Measurements from ENCODE around the gene BCKDK.
"Not testable (repeated sequence)": the region's sequence is repeated elsewhere in the genome, so short reads cannot be mapped to it uniquely, and the experiment has no call there.

BCKDK gene

GRCh38 chr16:31138621-31139578 lies 30.7 kb downstream of the BCKDK start:
- H3K4me3 ChIP-seq (ENCODE audit: low read depth, low read length) = no peak overlapping the region
- no peak for TF ChIP-seq CTCF (IDR thresholded peaks at IDR 0.05; ENCODE audit: insufficient read depth, low read depth, low read length, missing control alignments)
- DNase-seq (ENCODE audit: low read depth) = no peak

- not testable (repeated sequence) for H3K4me3 ChIP-seq (ENCODE audit: low read depth, low read length); DNase-seq (ENCODE audit: low read depth)
Measured at GRCh38 chr16:31141071-31141469, 32.9 kb downstream of the BCKDK start.

GRCh38 chr16:31141489-31142108 lies 33.4 kb downstream of the BCKDK start:
- DNase-seq (ENCODE audit: low read depth) = no peak
- no peak for TF ChIP-seq CTCF (IDR thresholded peaks at IDR 0.05; ENCODE audit: insufficient read depth, low read depth, low read length, missing control alignments)
- peak overlapping the region; percentile 44 for H3K4me3 ChIP-seq (ENCODE audit: low read depth, low read length)

- peak; percentile 93 for TF ChIP-seq CTCF (IDR thresholded peaks at IDR 0.05; ENCODE audit: insufficient read depth, low read depth, low read length, missing control alignments)
Measured at GRCh38 chr16:31142109-31143010, 34.2 kb downstream of the BCKDK start.

GRCh38 chr16:31143011-31143693 lies 35.0 kb downstream of the BCKDK start:
- no peak for DNase-seq (ENCODE audit: low read depth)
- peak overlapping the region; percentile 50; the same call in 1 of the 2 replicates for H3K4me3 ChIP-seq (ENCODE audit: low read depth, low read length)
- TF ChIP-seq CTCF (IDR thresholded peaks at IDR 0.05; ENCODE audit: insufficient read depth, low read depth, low read length, missing control alignments) = no peak

More at GRCh38 chr16:31142109-31143010, 34.2 kb downstream of the BCKDK start:
- peak; percentile 99 for DNase-seq (ENCODE audit: low read depth)
- peak overlapping the region; percentile 50 for H3K4me3 ChIP-seq (ENCODE audit: low read depth, low read length)

- no peak for TF ChIP-seq CTCF (IDR thresholded peaks at IDR 0.05; ENCODE audit: insufficient read depth, low read depth, low read length, missing control alignments)
- DNase-seq (ENCODE audit: low read depth) = no peak
- no peak overlapping the region for H3K4me3 ChIP-seq (ENCODE audit: low read depth, low read length)
Measured at GRCh38 chr16:31143694-31144148, 35.5 kb downstream of the BCKDK start.

GRCh38 chr16:31144418-31144817 lies 36.2 kb downstream of the BCKDK start:
- not testable (repeated sequence) for DNase-seq (ENCODE audit: low read depth)

More at GRCh38 chr16:31144418-31144817, 36.2 kb downstream of the BCKDK start:
- not testable (repeated sequence) for H3K4me3 ChIP-seq (ENCODE audit: low read depth, low read length)

Measured in GM12865 (cell line).